MCF 10A (cell line): ENCODE measurements around the gene PGM1. TPM values are rescaled to one million over a fixed set of nuclear protein-coding genes. Genes with fewer than 3 reads are reported as not detected.

Experiments used
- BruUV-seq: library from RNA; stranded (reverse); fragments of 400-500 nt; replicated peaks from 2 replicates; lab custom pipeline; 2021; lab: Mats Ljungman, UMichigan
- CTCF ChIA-PET: fragments of 300-600 bp; sonication (Branson Sonifier 250); formaldehyde crosslinking; extraction: SDS; loops from one replicate; lab custom pipeline; 2021; ENCODE audit warnings: antibody characterized with exemption, inconsistent platforms; lab: Yijun Ruan, JAX
- POLR2A ChIA-PET: fragments of 300-600, 350-650 bp; sonication (Branson Sonifier 250); formaldehyde crosslinking; extraction: SDS; loops from one replicate; lab custom pipeline; 2020; ENCODE audit warnings: antibody characterized with exemption, inconsistent platforms; lab: Yijun Ruan, JAX
- DNase-seq: peaks from one replicate; pipeline ENCODE4 v3.0.0-alpha.2; 2018; ENCODE audit not compliant: unreplicated experiment
- H3K27ac Mint-ChIP-seq: one replicate; pipeline ENCODE4 v1.8.0; 2022; ENCODE audit warnings: mild to moderate bottlenecking, low read depth, mixed read lengths; ENCODE audit not compliant: unreplicated experiment
- H3K27me3 Mint-ChIP-seq: one replicate; pipeline ENCODE4 v1.8.0; 2022; ENCODE audit warnings: mixed read lengths; ENCODE audit not compliant: insufficient read depth, unreplicated experiment
- H3K36me3 Mint-ChIP-seq: one replicate; pipeline ENCODE4 v1.8.0; 2022; ENCODE audit warnings: mild to moderate bottlenecking, moderate library complexity, mixed read lengths; ENCODE audit not compliant: insufficient read depth, unreplicated experiment
- H3K4me1 Mint-ChIP-seq: one replicate; pipeline ENCODE4 v1.8.0; 2022; ENCODE audit warnings: mixed read lengths; ENCODE audit not compliant: insufficient read depth, unreplicated experiment
- H3K4me3 Mint-ChIP-seq: one replicate; pipeline ENCODE4 v1.8.0; 2022; ENCODE audit warnings: mild to moderate bottlenecking, moderate library complexity, mixed read lengths; ENCODE audit not compliant: unreplicated experiment
- H3K9me3 Mint-ChIP-seq: one replicate; pipeline ENCODE4 v1.8.0; 2022; ENCODE audit warnings: mixed read lengths; ENCODE audit not compliant: unreplicated experiment
- CTCF ChIP-seq: fragments of 200-600 bp; IDR thresholded peaks from one replicate; pipeline ENCODE4 v1.8.0; 2022; ENCODE audit warnings: antibody characterized with exemption, mild to moderate bottlenecking; ENCODE audit not compliant: unreplicated experiment
- intact Hi-C: fragments of 100-400 bp; cut with micrococcal nuclease; formaldehyde crosslinking; loops from 2 replicates; pipeline ENCODE4 v1.14.1; 2022
- total RNA-seq: library from RNA; stranded (reverse); gene quantifications from 2 replicates; pipeline ENCODE4 v1.2.3, GENCODE V29; 2022

PGM1 gene
- total RNA-seq, 1 experiment from 2014 or later, result 60.2 TPM

- CTCF ChIA-PET, result interaction anchor here (0.8 kb wide), 1 partner anchor 598 kb away, joined by 3 read pairs; no protein-coding TSS in a partner anchor
- no peak for DNase-seq
- no TSS peak for BruUV-seq
- Mint-ChIP-seq H3K27ac (no peak overlapping the region), H3K27me3 (no peaks in the 10 kb centered on the region), H3K4me1 (no peaks in the 10 kb centered on the region), H3K36me3 (peaks cover 46% of the 10 kb centered on the region), H3K4me3 (no peak overlapping the region), H3K9me3 (no peaks in the 10 kb centered on the region)
- intact Hi-C loops, result no loop called here
- POLR2A ChIA-PET, result interaction anchor here (1.0 kb wide), 1 partner anchor 14 kb away, joined by 3 read pairs; no protein-coding TSS in a partner anchor
- no peak for TF ChIP-seq CTCF
Observed at GRCh38 chr1:63648689-63649088, 55.5 kb downstream of the PGM1 start.

DNA sequence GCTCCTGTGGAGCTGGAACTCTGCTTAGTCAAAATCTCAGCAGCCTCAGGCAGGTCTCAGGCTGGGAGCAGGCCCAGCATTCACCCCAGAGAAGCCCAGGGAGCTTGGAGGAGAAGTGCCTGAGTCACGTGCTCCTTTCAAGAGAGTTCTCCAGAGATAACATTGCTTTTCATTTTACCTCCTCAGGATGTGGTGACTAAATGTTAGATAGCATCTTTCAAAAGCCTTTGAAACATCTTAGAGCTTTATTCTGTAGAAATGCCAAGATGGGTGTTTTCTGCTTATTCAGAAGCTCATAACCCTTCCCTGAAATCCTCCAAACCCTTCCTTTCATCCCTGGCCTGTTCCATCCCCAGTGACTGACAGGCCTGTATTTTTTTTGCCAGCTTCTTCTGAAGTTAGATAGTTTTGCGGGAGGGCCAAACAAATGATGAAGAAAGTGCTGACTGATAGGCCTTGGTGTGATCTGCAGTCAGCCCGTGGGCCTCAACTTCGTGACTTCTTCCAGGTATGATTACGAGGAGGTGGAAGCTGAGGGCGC is 58.0 kb downstream of the PGM1 start:
- ChIA-PET CTCF (interaction anchor here (0.6 to 1.4 kb wide), 7 partner anchors 11 to 928 kb away, joined by 3 to 6 read pairs (median 4); no protein-coding TSS in a partner anchor), POLR2A (interaction anchor here (3.5 kb wide), 1 partner anchor 10 kb away, joined by 17 read pairs; no protein-coding TSS in a partner anchor)
- BruUV-seq, result no TSS peak
- Mint-ChIP-seq H3K9me3 (no peaks in the 10 kb centered on the region), H3K36me3 (peaks cover 63% of the 10 kb centered on the region), H3K4me3 (no peak overlapping the region), H3K27me3 (no peaks in the 10 kb centered on the region), H3K27ac (no peak overlapping the region), H3K4me1 (no peaks in the 10 kb centered on the region)
- intact Hi-C loops, result no loop called here
- no peak for DNase-seq
- no peak for TF ChIP-seq CTCF

- POLR2A ChIA-PET, result interaction anchor here (3.5 kb wide), 1 partner anchor 8 kb away, joined by 17 read pairs; no protein-coding TSS in a partner anchor
- Mint-ChIP-seq H3K27me3 (no peaks in the 10 kb centered on the region), H3K27ac (no peak overlapping the region), H3K4me3 (no peak overlapping the region), H3K9me3 (peaks cover 4% of the 10 kb centered on the region), H3K36me3 (peaks cover 64% of the 10 kb centered on the region), H3K4me1 (peaks cover 4% of the 10 kb centered on the region)
- intact Hi-C loops, result no loop called here
- TF ChIP-seq CTCF, result no peak
- DNase-seq, result no peak
- no TSS peak for BruUV-seq
- CTCF ChIA-PET, result interaction anchor here (0.7 to 1.4 kb wide), 4 partner anchors 8 to 592 kb away, joined by 3 to 4 read pairs (median 3); no protein-coding TSS in a partner anchor
Observed at GRCh38 chr1:63653976-63654375, 60.8 kb downstream of the PGM1 start.

GRCh38 chr1:63659448-63659847 is 66.2 kb downstream of the PGM1 start:
- intact Hi-C loops, result no loop called here
- Mint-ChIP-seq H3K27me3 (no peaks in the 10 kb centered on the region), H3K4me3 (no peak overlapping the region), H3K36me3 (peaks cover 40% of the 10 kb centered on the region), H3K9me3 (peaks cover 7% of the 10 kb centered on the region), H3K27ac (peak overlapping the region; percentile 69), H3K4me1 (peaks cover 39% of the 10 kb centered on the region)
- CTCF ChIA-PET, result interaction anchor here (0.6 to 1.4 kb wide), 3 partner anchors 15 to 46 kb away, joined by 3 to 6 read pairs (median 3); no protein-coding TSS in a partner anchor
- no TSS peak for BruUV-seq
- DNase-seq, result no peak
- POLR2A ChIA-PET, result interaction anchor here (0.7 kb wide), 1 partner anchor 550 kb away, joined by 3 read pairs; no protein-coding TSS in a partner anchor
- no peak for TF ChIP-seq CTCF
